SK-N-SH (cell line): ENCODE measurements around the gene CPEB4.

Experiments
- EP300 ChIP-seq, 2 experiments: IDR thresholded peaks; 2 replicates each; pipeline versions ENCODE4 v1.4.0 to v1.6.1; 2012; ENCODE audit warnings: borderline replicate concordance in 1 of 2, low read depth in 1 of 2, low read length in 1 of 2
- GABPA ChIP-seq: IDR thresholded peaks from 2 replicates; pipeline ENCODE4 v1.4.0; 2012; ENCODE audit warnings: low read depth, mild to moderate bottlenecking
- POLR2AphosphoS5 ChIP-seq: IDR thresholded peaks from 2 replicates; pipeline ENCODE4 v1.6.1; 2012; ENCODE audit warnings: low read depth, low read length
- TF ChIP-seq, protein P1 (sequence below): fragments of 200-600 bp; sonication (generic); IDR thresholded peaks from 2 replicates; pipeline ENCODE4 v1.6.1; 2017; ENCODE audit warnings: antibody characterized with exemption, mild to moderate bottlenecking, moderate library complexity

DNA sequence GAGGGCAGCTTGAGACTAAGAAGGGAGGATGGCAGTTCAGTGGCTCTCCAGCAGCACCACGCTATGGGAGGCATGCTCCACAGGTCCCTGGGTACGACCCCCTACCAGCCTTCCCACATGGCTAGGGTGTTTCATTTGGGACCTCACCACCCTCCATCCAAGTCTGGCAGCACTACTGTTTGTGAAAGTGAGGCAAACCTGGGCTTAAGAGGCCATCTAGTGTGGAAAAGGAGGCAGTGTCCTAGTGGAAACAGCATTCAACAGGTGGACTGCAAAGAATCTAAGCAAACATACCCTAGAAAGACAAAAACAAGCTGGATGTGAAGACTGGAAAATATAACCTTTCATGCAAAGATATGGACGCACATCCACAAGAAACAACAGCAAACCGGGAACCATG lies 96.1 kb downstream of the CPEB4 start:
- TF ChIP-seq, protein P1, sequence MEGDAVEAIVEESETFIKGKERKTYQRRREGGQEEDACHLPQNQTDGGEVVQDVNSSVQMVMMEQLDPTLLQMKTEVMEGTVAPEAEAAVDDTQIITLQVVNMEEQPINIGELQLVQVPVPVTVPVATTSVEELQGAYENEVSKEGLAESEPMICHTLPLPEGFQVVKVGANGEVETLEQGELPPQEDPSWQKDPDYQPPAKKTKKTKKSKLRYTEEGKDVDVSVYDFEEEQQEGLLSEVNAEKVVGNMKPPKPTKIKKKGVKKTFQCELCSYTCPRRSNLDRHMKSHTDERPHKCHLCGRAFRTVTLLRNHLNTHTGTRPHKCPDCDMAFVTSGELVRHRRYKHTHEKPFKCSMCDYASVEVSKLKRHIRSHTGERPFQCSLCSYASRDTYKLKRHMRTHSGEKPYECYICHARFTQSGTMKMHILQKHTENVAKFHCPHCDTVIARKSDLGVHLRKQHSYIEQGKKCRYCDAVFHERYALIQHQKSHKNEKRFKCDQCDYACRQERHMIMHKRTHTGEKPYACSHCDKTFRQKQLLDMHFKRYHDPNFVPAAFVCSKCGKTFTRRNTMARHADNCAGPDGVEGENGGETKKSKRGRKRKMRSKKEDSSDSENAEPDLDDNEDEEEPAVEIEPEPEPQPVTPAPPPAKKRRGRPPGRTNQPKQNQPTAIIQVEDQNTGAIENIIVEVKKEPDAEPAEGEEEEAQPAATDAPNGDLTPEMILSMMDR = peak; percentile 35; the same call in 1 of the 2 replicates
- no peak for TF ChIP-seq EP300 (IDR thresholded peaks at IDR 0.05; ENCODE audit: borderline replicate concordance in 1 of 2, low read depth in 1 of 2, low read length in 1 of 2)
- no peak for TF ChIP-seq POLR2AphosphoS5
- no peak for TF ChIP-seq GABPA
